PC-9 (cell line): ENCODE results near the gene PPM1K. TPM values are rescaled to one million over a fixed set of nuclear protein-coding genes. Genes with fewer than 3 reads are reported as not detected.
A peak's percentile ranks its signal among the peaks of the same experiment; 100 is the strongest.

ENCODE experiments used
- BruUV-seq: library from RNA; stranded (reverse); fragments of 400-500 nt; replicated peaks from 2 replicates; lab custom pipeline; 2021; lab: Mats Ljungman, UMichigan
- CTCF ChIA-PET: fragments of 300-600 bp; sonication (Branson Sonifier 250); formaldehyde crosslinking; loops from one replicate; lab custom pipeline; 2022; ENCODE audit warnings: antibody characterized with exemption; lab: Charles Lee
- POLR2A ChIA-PET: fragments of 300-600 bp; sonication (Branson Sonifier 250); formaldehyde crosslinking; loops from one replicate; lab custom pipeline; 2022; ENCODE audit warnings: antibody characterized with exemption; ENCODE audit not compliant: unreplicated experiment; lab: Charles Lee
- DNase-seq, 2 experiments: peaks; one replicate each; pipeline versions ENCODE4 v3.0.0 to v3.0.0-alpha.2; 2015 to 2022; ENCODE audit warnings: mixed read lengths in 1 of 2
- H2AFZ ChIP-seq: fragments of 200-600 bp; sonication (generic); 2 replicates; pipeline ENCODE4 v1.8.1; 2017; ENCODE audit warnings: antibody characterized with exemption
- H3F3A ChIP-seq: fragments of 200-600 bp; sonication (generic); 2 replicates; pipeline ENCODE4 v1.8.1; 2017; ENCODE audit warnings: antibody characterized with exemption, mild to moderate bottlenecking, low read depth; ENCODE audit not compliant: insufficient read depth
- H3K27ac ChIP-seq: fragments of 200-600 bp; sonication (generic); 2 replicates; pipeline ENCODE4 v1.6.1; 2016; ENCODE audit warnings: mixed run types
- H3K27me3 ChIP-seq: fragments of 200-600 bp; sonication (generic); 2 replicates; pipeline ENCODE4 v1.6.1; 2016; ENCODE audit warnings: low read depth, mixed run types; ENCODE audit not compliant: insufficient read depth
- H3K36me3 ChIP-seq: fragments of 200-600 bp; sonication (generic); 2 replicates; pipeline ENCODE4 v1.6.1; 2016; ENCODE audit warnings: low read depth, mixed run types
- H3K4me1 ChIP-seq: fragments of 200-600 bp; sonication (generic); replicated peaks from 2 replicates; pipeline ENCODE4 v1.6.1; 2016; ENCODE audit warnings: mixed run types; ENCODE audit not compliant: insufficient read depth
- H3K4me2 ChIP-seq: fragments of 200-600 bp; sonication (generic); 2 replicates; pipeline ENCODE4 v1.6.1; 2017; ENCODE audit warnings: mixed run types
- H3K4me3 ChIP-seq: fragments of 200-600 bp; sonication (generic); 2 replicates; pipeline ENCODE4 v1.6.1; 2016; ENCODE audit warnings: mixed run types
- H3K79me2 ChIP-seq: fragments of 200-600 bp; sonication (generic); 2 replicates; pipeline ENCODE4 v1.6.1; 2017; ENCODE audit warnings: low read depth, mixed run types
- H3K9me2 ChIP-seq: fragments of 200-600 bp; sonication (generic); 2 replicates; pipeline ENCODE4 v1.8.1; 2017; ENCODE audit warnings: mild to moderate bottlenecking; ENCODE audit not compliant: insufficient read depth
- H3K9me3 ChIP-seq: fragments of 200-600 bp; sonication (generic); 2 replicates; pipeline ENCODE4 v1.8.1; 2016; ENCODE audit warnings: low read depth; ENCODE audit not compliant: insufficient read depth
- H4K20me1 ChIP-seq: fragments of 200-600 bp; sonication (generic); 2 replicates; pipeline ENCODE4 v1.8.1; 2017; ENCODE audit not compliant: insufficient read depth
- CTCF ChIP-seq: fragments of 200-600 bp; sonication (generic); conservative IDR thresholded peaks from 2 replicates; pipeline ENCODE4 v1.6.1; 2017; ENCODE audit warnings: mixed run types, antibody characterized with exemption, mild to moderate bottlenecking, moderate library complexity
- EZH2 ChIP-seq: fragments of 200-600 bp; sonication (generic); IDR thresholded peaks from 2 replicates; pipeline ENCODE4 v1.8.0; 2017; ENCODE audit warnings: antibody characterized with exemption, low read depth
- intact Hi-C: fragments of 100-400 bp; cut with micrococcal nuclease; formaldehyde crosslinking; loops from one replicate; pipeline ENCODE4 v1.10.0; 2022; ENCODE audit not compliant: unreplicated experiment
- total RNA-seq: library from RNA; stranded (reverse); gene quantifications from 2 replicates; pipeline ENCODE4 v1.2.3, GENCODE V29; 2021

The PPM1K gene
- total RNA-seq, 1 experiment from 2014 or later = 5.7 TPM

- Histone ChIP-seq H3K4me3 (no peak overlapping the region), H3K9me3 (no peaks in the 10 kb centered on the region), H3F3A (no peaks in the 10 kb centered on the region), H3K27me3 (no peaks in the 10 kb centered on the region), H3K27ac (no peak overlapping the region), H4K20me1 (no peaks in the 10 kb centered on the region), H3K4me2 (no peak overlapping the region), H3K79me2 (no peaks in the 10 kb centered on the region), H3K36me3 (no peaks in the 10 kb centered on the region), H3K9me2 (no peaks in the 10 kb centered on the region), H3K4me1 (no peaks in the 10 kb centered on the region), H2AFZ (no peak overlapping the region)
- DNase-seq = no peak
- intact Hi-C loops = no loop called here
- TF ChIP-seq CTCF (no peak), EZH2 (no peak)
- POLR2A ChIA-PET = no interaction called here
- BruUV-seq = no TSS peak
- CTCF ChIA-PET = no interaction called here
Measured at GRCh38 chr4:88225232-88226105, 58.9 kb downstream of the PPM1K start.

- Histone ChIP-seq H3K27ac (no peak overlapping the region), H4K20me1 (no peaks in the 10 kb centered on the region), H3K4me2 (no peak overlapping the region), H3K4me1 (no peaks in the 10 kb centered on the region), H3K9me3 (no peaks in the 10 kb centered on the region), H3F3A (no peaks in the 10 kb centered on the region), H3K9me2 (no peaks in the 10 kb centered on the region), H3K4me3 (no peak overlapping the region), H3K79me2 (no peaks in the 10 kb centered on the region), H3K27me3 (no peaks in the 10 kb centered on the region), H3K36me3 (no peaks in the 10 kb centered on the region), H2AFZ (no peak overlapping the region)
- POLR2A ChIA-PET = no interaction called here
- no TSS peak for BruUV-seq
- DNase-seq = no peak
- CTCF ChIA-PET = interaction anchor here (0.7 kb wide), 1 partner anchor 286 kb away, joined by 3 read pairs; no protein-coding TSS in a partner anchor
- TF ChIP-seq CTCF (no peak), EZH2 (no peak)
- intact Hi-C loops = no loop called here
Measured at GRCh38 chr4:88223516-88223915, 60.8 kb downstream of the PPM1K start.

- DNase-seq = no peak
- CTCF ChIA-PET = interaction anchor here (0.6 to 1.0 kb wide), 5 partner anchors 89 to 296 kb away, joined by 3 to 15 read pairs (median 3); partner anchors contain the start of gene HERC5
- no TSS peak for BruUV-seq
Measured at GRCh38 chr4:88219099-88219498, 65.3 kb downstream of the PPM1K start.

More at GRCh38 chr4:88219099-88219498, 65.3 kb downstream of the PPM1K start:
- Histone ChIP-seq H2AFZ (no peak overlapping the region), H3K27ac (no peak overlapping the region), H3K9me3 (no peaks in the 10 kb centered on the region), H4K20me1 (no peaks in the 10 kb centered on the region), H3K36me3 (no peaks in the 10 kb centered on the region), H3K4me3 (no peak overlapping the region), H3K9me2 (no peaks in the 10 kb centered on the region), H3K79me2 (no peaks in the 10 kb centered on the region), H3F3A (no peaks in the 10 kb centered on the region), H3K4me2 (0 out of 2 replicates have a peak overlapping the region, but pooled peaks have one; percentile 31), H3K4me1 (no peaks in the 10 kb centered on the region), H3K27me3 (no peaks in the 10 kb centered on the region)
- intact Hi-C loops = loop anchor here (1.0 to 2.0 kb wide), 3 partner anchors 160 to 296 kb away; partner anchors contain the start of gene HERC6
- POLR2A ChIA-PET = interaction anchor here (0.6 kb wide), 1 partner anchor 300 kb away, joined by 10 read pairs; no protein-coding TSS in a partner anchor
- no peak for TF ChIP-seq EZH2
- TF ChIP-seq CTCF = peak; percentile 75
